Mesenchymal stem cell (in vitro differentiated cells and primary cell): ENCODE results near the gene NRP1.

Experiments used
- DNase-seq: peaks from one replicate; pipeline ENCODE4 v3.0.0-alpha.2; 2013
- H2AFZ ChIP-seq: one replicate; pipeline ENCODE4 v1.6.1; 2013; ENCODE audit warnings: low read depth, mild to moderate bottlenecking, control low read depth, inconsistent platforms, low read length, moderate library complexity
- H2AK5ac ChIP-seq: 2 replicates; pipeline ENCODE4 v1.6.1; 2013; ENCODE audit warnings: low read length, moderate library complexity, mild to moderate bottlenecking, inconsistent platforms; ENCODE audit not compliant: severe bottlenecking
- H2BK120ac ChIP-seq: one replicate; pipeline ENCODE4 v1.6.1; 2013; ENCODE audit warnings: low read depth, mild to moderate bottlenecking, inconsistent platforms, low read length, moderate library complexity
- H2BK12ac ChIP-seq, 2 experiments: one replicate each; pipeline ENCODE4 v1.6.1; 2013; ENCODE audit warnings: inconsistent platforms in 2 of 2, low read length in 2 of 2, mild to moderate bottlenecking in 2 of 2, moderate library complexity in 2 of 2, control low read depth in 1 of 2
- H2BK15ac ChIP-seq: one replicate; pipeline ENCODE4 v1.6.1; 2013; ENCODE audit warnings: mild to moderate bottlenecking, low read depth, inconsistent platforms; ENCODE audit not compliant: poor library complexity, severe bottlenecking
- H2BK5ac ChIP-seq: 2 replicates; pipeline ENCODE4 v1.6.1; 2013; ENCODE audit warnings: low read depth, mild to moderate bottlenecking, low read length, control low read depth, inconsistent platforms; ENCODE audit not compliant: poor library complexity, severe bottlenecking
- H3K14ac ChIP-seq, 2 experiments: one replicate each; pipeline ENCODE4 v1.6.1; 2013; ENCODE audit warnings: inconsistent platforms in 2 of 2, low read length in 2 of 2, control low read depth in 1 of 2, mild to moderate bottlenecking in 1 of 2, moderate library complexity in 1 of 2
- H3K18ac ChIP-seq, 2 experiments: one replicate each; pipeline ENCODE4 v1.6.1; 2013; ENCODE audit warnings: inconsistent platforms in 2 of 2, low read length in 2 of 2, control low read depth in 1 of 2, low read depth in 1 of 2, mild to moderate bottlenecking in 1 of 2
- H3K23ac ChIP-seq, 2 experiments: one replicate each; pipeline ENCODE4 v1.6.1; 2013; ENCODE audit warnings: inconsistent platforms in 2 of 2, low read length in 2 of 2, mild to moderate bottlenecking in 2 of 2, moderate library complexity in 2 of 2, control low read depth in 1 of 2
- H3K27ac ChIP-seq: 2 replicates; pipeline ENCODE4 v1.5.1; 2013; ENCODE audit warnings: mild to moderate bottlenecking, moderate library complexity, low read length, control low read depth, inconsistent platforms; ENCODE audit not compliant: poor library complexity, severe bottlenecking
- H3K27me3 ChIP-seq, 2 experiments: 2 replicates each; pipeline versions ENCODE4 v1.6.1 to v1.7.0; 2013; ENCODE audit warnings: low read length in 2 of 2, mild to moderate bottlenecking in 2 of 2, moderate library complexity in 2 of 2, control low read depth in 1 of 2, inconsistent platforms in 1 of 2; ENCODE audit not compliant: control insufficient read depth in 1 of 2, insufficient read depth in 1 of 2
- H3K36me3 ChIP-seq, 2 experiments: 2 replicates each; pipeline versions ENCODE4 v1.6.1 to v1.7.0; 2013; ENCODE audit warnings: low read length in 2 of 2, control low read depth in 1 of 2, inconsistent platforms in 1 of 2, low read depth in 1 of 2, mild to moderate bottlenecking in 1 of 2; ENCODE audit not compliant: insufficient read depth in 2 of 2, control insufficient read depth in 1 of 2
- H3K4ac ChIP-seq, 2 experiments: one replicate each; pipeline ENCODE4 v1.6.1; 2013; ENCODE audit warnings: inconsistent platforms in 2 of 2, low read length in 2 of 2, mild to moderate bottlenecking in 2 of 2, moderate library complexity in 2 of 2, control low read depth in 1 of 2, low read depth in 1 of 2
- H3K4me1 ChIP-seq: 2 replicates; pipeline ENCODE4 v1.6.1; 2013; ENCODE audit warnings: low read depth, low read length, control low read depth; ENCODE audit not compliant: control insufficient read depth, insufficient read depth
- H3K4me2 ChIP-seq: 2 replicates; pipeline ENCODE4 v1.6.1; 2013; ENCODE audit warnings: low read length, mild to moderate bottlenecking, inconsistent platforms; ENCODE audit not compliant: poor library complexity, severe bottlenecking
- H3K4me3 ChIP-seq, 2 experiments: 2 replicates each; pipeline versions ENCODE4 v1.5.1 to v1.7.0; 2013; ENCODE audit warnings: low read length in 2 of 2, mild to moderate bottlenecking in 2 of 2, control low read depth in 1 of 2, low read depth in 1 of 2; ENCODE audit not compliant: insufficient read depth in 1 of 2
- H3K79me1 ChIP-seq: replicated peaks from 2 replicates; pipeline ENCODE4 v1.6.1; 2013; ENCODE audit warnings: mild to moderate bottlenecking, control low read depth, low read length, inconsistent platforms; ENCODE audit not compliant: poor library complexity, severe bottlenecking
- H3K9ac ChIP-seq: 2 replicates; pipeline ENCODE4 v1.7.0; 2013; ENCODE audit warnings: mild to moderate bottlenecking, low read length, moderate library complexity
- H3K9me3 ChIP-seq: 2 replicates; pipeline ENCODE4 v1.7.0; 2013; ENCODE audit warnings: mild to moderate bottlenecking, low read length; ENCODE audit not compliant: control insufficient read depth
- H4K8ac ChIP-seq: one replicate; pipeline ENCODE4 v1.6.1; 2013; ENCODE audit warnings: inconsistent platforms, mild to moderate bottlenecking, low read length, moderate library complexity
- H4K91ac ChIP-seq: one replicate; pipeline ENCODE4 v1.6.1; 2013; ENCODE audit warnings: mild to moderate bottlenecking, low read length, inconsistent platforms
- WGBS: methylation state at CpG from one replicate; pipeline ENCODE4 v1.1.7; 2013; ENCODE audit warnings: mixed read lengths; 5-methylcytosine and 5-hydroxymethylcytosine counted together

NRP1 gene

GRCh38 chr10:33180921-33181320 lies 153.5 kb downstream of the NRP1 start:
- Histone ChIP-seq H3K4me3 (no peak overlapping the region), H2AK5ac (no peak overlapping the region), H3K18ac (no peak overlapping the region), H2BK5ac (no peak overlapping the region), H3K9ac (no peak overlapping the region), H3K27ac (no peak overlapping the region), H3K4me1 (no peaks in the 10 kb centered on the region), H2BK120ac (no peak overlapping the region), H2BK12ac (no peak overlapping the region), H3K27me3 (no peaks in the 10 kb centered on the region), H3K9me3 (no peaks in the 10 kb centered on the region), H2BK15ac (no peak overlapping the region), H3K79me1 (peaks cover 4% of the 10 kb centered on the region), H4K8ac (no peak overlapping the region), H3K14ac (no peak overlapping the region), H2AFZ (no peak overlapping the region), H3K4me2 (no peak overlapping the region), H3K23ac (no peak overlapping the region), H3K4ac (no peak overlapping the region), H3K36me3 (peaks cover 35 to 95% of the 10 kb centered on the region in 2 experiments), H4K91ac (no peak overlapping the region)
- no CpG with 5 or more reads among the region's 3 CpGs for WGBS
- no peak for DNase-seq

GRCh38 chr10:33180390-33180789 lies 154.1 kb downstream of the NRP1 start:
- H3K4me1 ChIP-seq = peaks cover 2% of the 10 kb centered on the region
- no peak overlapping the region for H2BK15ac ChIP-seq
- H4K91ac ChIP-seq = no peak overlapping the region
- H3K14ac ChIP-seq = no peak overlapping the region
- H3K4me3 ChIP-seq = no peak overlapping the region
- H3K4me2 ChIP-seq = no peak overlapping the region
- no peak overlapping the region for H4K8ac ChIP-seq
- no peak overlapping the region for H2BK5ac ChIP-seq
- H3K4ac ChIP-seq = peak overlapping the region in 1 of 2 experiments; percentile 24
- no peak overlapping the region for H3K9ac ChIP-seq
- H3K79me1 ChIP-seq = peaks cover 4% of the 10 kb centered on the region
- H2AK5ac ChIP-seq = no peak overlapping the region
- H3K36me3 ChIP-seq = peaks cover 35 to 90% of the 10 kb centered on the region in 2 experiments
- no peak overlapping the region for H2AFZ ChIP-seq
- H3K23ac ChIP-seq = no peak overlapping the region
- no peak for DNase-seq
- no peak overlapping the region for H2BK12ac ChIP-seq
- no peak overlapping the region for H3K27ac ChIP-seq
- H3K27me3 ChIP-seq = no peaks in the 10 kb centered on the region
- WGBS = 100% methylated on average over 3 of the region's 5 CpGs
- H3K18ac ChIP-seq = no peak overlapping the region
- no peak overlapping the region for H2BK120ac ChIP-seq
- H3K9me3 ChIP-seq = no peaks in the 10 kb centered on the region

- Histone ChIP-seq H3K79me1 (peaks cover 4% of the 10 kb centered on the region), H2BK12ac (no peak overlapping the region)
These were observed 155.4 kb downstream of the NRP1 start for GRCh38 chr10:33179067-33179466.

GRCh38 chr10:33178026-33178755 lies 156.3 kb downstream of the NRP1 start:
- Histone ChIP-seq H3K27me3 (no peaks in the 10 kb centered on the region), H3K9me3 (no peaks in the 10 kb centered on the region), H3K79me1 (peaks cover 4% of the 10 kb centered on the region), H3K18ac (no peak overlapping the region), H2BK15ac (no peak overlapping the region), H2BK120ac (no peak overlapping the region), H3K14ac (no peak overlapping the region), H4K8ac (no peak overlapping the region), H3K23ac (no peak overlapping the region), H2AK5ac (peak overlapping the region; percentile 16), H3K4ac (no peak overlapping the region), H3K9ac (peak overlapping the region; percentile 28), H2BK12ac (no peak overlapping the region), H2BK5ac (no peak overlapping the region), H4K91ac (no peak overlapping the region), H3K4me1 (peaks cover 3% of the 10 kb centered on the region), H3K36me3 (peaks cover 29 to 68% of the 10 kb centered on the region in 2 experiments), H2AFZ (no peak overlapping the region), H3K4me2 (no peak overlapping the region), H3K27ac (peak overlapping the region; percentile 58), H3K4me3 (no peak overlapping the region)
- WGBS = 25% methylated on average over 2 of the region's 3 CpGs
- no peak for DNase-seq

More at GRCh38 chr10:33179067-33179466, 155.4 kb downstream of the NRP1 start:
- Histone ChIP-seq H4K91ac (no peak overlapping the region), H3K18ac (no peak overlapping the region), H2BK5ac (no peak overlapping the region), H3K9me3 (no peaks in the 10 kb centered on the region), H3K4me1 (peaks cover 3% of the 10 kb centered on the region), H3K9ac (peak overlapping the region; percentile 28), H2AK5ac (peak overlapping the region; percentile 94), H3K27ac (peak overlapping the region; percentile 56), H3K14ac (no peak overlapping the region), H3K4me3 (no peak overlapping the region), H2BK15ac (no peak overlapping the region), H2AFZ (no peak overlapping the region), H3K36me3 (peaks cover 31 to 77% of the 10 kb centered on the region in 2 experiments), H3K23ac (no peak overlapping the region), H2BK120ac (no peak overlapping the region), H4K8ac (no peak overlapping the region), H3K4ac (no peak overlapping the region), H3K4me2 (no peak overlapping the region), H3K27me3 (no peaks in the 10 kb centered on the region)
- no peak for DNase-seq
- WGBS = 93% methylated on average over 8 of the region's 8 CpGs
